ENCODE results near the gene ULK3.
"Not testable (repeated sequence)": the region's sequence is repeated elsewhere in the genome, so short reads cannot be mapped to it uniquely, and the experiment has no call there.

ULK3 gene

GRCh38 chr15:74888716-74889115 lies 45.8 kb upstream of the ULK3 start:
- no peaks in the 10 kb centered on the region for H3K27me3 ChIP-seq (ENCODE audit: insufficient read depth, poor library complexity, severe bottlenecking)
- TF ChIP-seq GABPA (IDR thresholded peaks at IDR 0.05; ENCODE audit: low read depth) (no peak), POLR2AphosphoS5 (IDR thresholded peaks at IDR 0.05; ENCODE audit: low read depth) (no peak), SPI1 (IDR thresholded peaks at IDR 0.05; ENCODE audit: borderline replicate concordance, low read depth) (no peak), CTCF (IDR thresholded peaks at IDR 0.05; ENCODE audit: insufficient read depth, low read length) (no peak)
- TF ChIP-seq, protein P1, sequence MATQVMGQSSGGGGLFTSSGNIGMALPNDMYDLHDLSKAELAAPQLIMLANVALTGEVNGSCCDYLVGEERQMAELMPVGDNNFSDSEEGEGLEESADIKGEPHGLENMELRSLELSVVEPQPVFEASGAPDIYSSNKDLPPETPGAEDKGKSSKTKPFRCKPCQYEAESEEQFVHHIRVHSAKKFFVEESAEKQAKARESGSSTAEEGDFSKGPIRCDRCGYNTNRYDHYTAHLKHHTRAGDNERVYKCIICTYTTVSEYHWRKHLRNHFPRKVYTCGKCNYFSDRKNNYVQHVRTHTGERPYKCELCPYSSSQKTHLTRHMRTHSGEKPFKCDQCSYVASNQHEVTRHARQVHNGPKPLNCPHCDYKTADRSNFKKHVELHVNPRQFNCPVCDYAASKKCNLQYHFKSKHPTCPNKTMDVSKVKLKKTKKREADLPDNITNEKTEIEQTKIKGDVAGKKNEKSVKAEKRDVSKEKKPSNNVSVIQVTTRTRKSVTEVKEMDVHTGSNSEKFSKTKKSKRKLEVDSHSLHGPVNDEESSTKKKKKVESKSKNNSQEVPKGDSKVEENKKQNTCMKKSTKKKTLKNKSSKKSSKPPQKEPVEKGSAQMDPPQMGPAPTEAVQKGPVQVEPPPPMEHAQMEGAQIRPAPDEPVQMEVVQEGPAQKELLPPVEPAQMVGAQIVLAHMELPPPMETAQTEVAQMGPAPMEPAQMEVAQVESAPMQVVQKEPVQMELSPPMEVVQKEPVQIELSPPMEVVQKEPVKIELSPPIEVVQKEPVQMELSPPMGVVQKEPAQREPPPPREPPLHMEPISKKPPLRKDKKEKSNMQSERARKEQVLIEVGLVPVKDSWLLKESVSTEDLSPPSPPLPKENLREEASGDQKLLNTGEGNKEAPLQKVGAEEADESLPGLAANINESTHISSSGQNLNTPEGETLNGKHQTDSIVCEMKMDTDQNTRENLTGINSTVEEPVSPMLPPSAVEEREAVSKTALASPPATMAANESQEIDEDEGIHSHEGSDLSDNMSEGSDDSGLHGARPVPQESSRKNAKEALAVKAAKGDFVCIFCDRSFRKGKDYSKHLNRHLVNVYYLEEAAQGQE (IDR thresholded peaks at IDR 0.05; ENCODE audit: insufficient replicate concordance, low read depth), result no peak
- peak overlapping the region; percentile 69 for H3K27ac ChIP-seq (replicated peaks)
- H3K4me3 ChIP-seq (replicated peaks; ENCODE audit: insufficient read depth, low read length), result no peak overlapping the region
- DNase-seq (ENCODE audit: low read depth in 1 of 2, low spot score in 1 of 2), result no peak

GRCh38 chr15:74887537-74888193 lies 44.7 kb upstream of the ULK3 start:
- DNase-seq (ENCODE audit: low read depth in 1 of 2, low spot score in 1 of 2); H3K27ac ChIP-seq (replicated peaks); H3K27me3 ChIP-seq (ENCODE audit: insufficient read depth, poor library complexity, severe bottlenecking); H3K4me3 ChIP-seq (replicated peaks; ENCODE audit: insufficient read depth, low read length): not testable (repeated sequence)

DNA sequence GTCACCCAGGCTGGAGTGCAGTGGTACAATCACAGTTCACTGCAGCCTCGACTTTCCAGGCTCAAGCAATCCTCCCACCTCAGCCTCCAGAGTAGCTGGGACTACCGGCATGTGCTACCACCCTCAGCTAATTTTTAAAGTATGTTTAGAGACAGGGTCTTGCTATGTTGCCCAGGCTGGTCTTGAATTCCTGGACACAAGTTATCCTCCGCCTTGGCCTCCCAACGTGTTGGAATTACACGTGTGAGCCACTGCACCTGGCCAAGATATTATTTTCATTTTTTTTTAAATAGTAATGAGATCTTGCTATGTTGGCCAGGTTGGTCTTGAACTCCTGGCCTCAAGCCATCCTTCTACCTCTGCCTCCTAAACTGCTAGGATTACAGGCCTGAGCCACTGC lies 42.5 kb upstream of the ULK3 start:
- no peak for DNase-seq (ENCODE audit: low read depth in 1 of 2, low spot score in 1 of 2)
- Histone ChIP-seq H3K4me3 (replicated peaks; ENCODE audit: insufficient read depth, low read length) (no peak overlapping the region), H3K27me3 (ENCODE audit: insufficient read depth, poor library complexity, severe bottlenecking) (no peaks in the 10 kb centered on the region), H3K27ac (replicated peaks) (no peak overlapping the region)
- TF ChIP-seq POLR2AphosphoS5 (IDR thresholded peaks at IDR 0.05; ENCODE audit: low read depth), result no peak
- no peak for TF ChIP-seq SPI1 (IDR thresholded peaks at IDR 0.05; ENCODE audit: borderline replicate concordance, low read depth)
- TF ChIP-seq CTCF (IDR thresholded peaks at IDR 0.05; ENCODE audit: insufficient read depth, low read length), result no peak
- TF ChIP-seq, protein P1 (IDR thresholded peaks at IDR 0.05; ENCODE audit: insufficient replicate concordance, low read depth), result no peak
- no peak for TF ChIP-seq GABPA (IDR thresholded peaks at IDR 0.05; ENCODE audit: low read depth)

GRCh38 chr15:74884428-74885223 lies 41.7 kb upstream of the ULK3 start:
- no peak for TF ChIP-seq CTCF (IDR thresholded peaks at IDR 0.05; ENCODE audit: insufficient read depth, low read length)
- no peak for TF ChIP-seq SPI1 (IDR thresholded peaks at IDR 0.05; ENCODE audit: borderline replicate concordance, low read depth)
- DNase-seq (ENCODE audit: low read depth in 1 of 2, low spot score in 1 of 2), result no peak
- H3K27me3 ChIP-seq (ENCODE audit: insufficient read depth, poor library complexity, severe bottlenecking), result no peaks in the 10 kb centered on the region
- no peak overlapping the region for H3K27ac ChIP-seq (replicated peaks)
- no peak overlapping the region for H3K4me3 ChIP-seq (replicated peaks; ENCODE audit: insufficient read depth, low read length)
